Parathyroid adenoma (tissue), 2 donors: Measurements from ENCODE around the gene WDR36.

ENCODE experiments used
- H2AFZ ChIP-seq: fragments of 300-600 bp; sonication (generic); one replicate; pipeline ENCODE4 v1.7.0; 2017; ENCODE audit warnings: antibody characterized with exemption, mild to moderate bottlenecking
- H3K27ac ChIP-seq: fragments of 300-600 bp; sonication (generic); one replicate; pipeline ENCODE4 v1.7.0; 2017
- H3K27me3 ChIP-seq: fragments of 300-600 bp; sonication (generic); one replicate; pipeline ENCODE4 v1.7.0; 2017; ENCODE audit warnings: low read length; ENCODE audit not compliant: control insufficient read depth, insufficient read depth
- H3K36me3 ChIP-seq: fragments of 300-600 bp; sonication (generic); one replicate; pipeline ENCODE4 v1.7.0; 2017; ENCODE audit warnings: low read length; ENCODE audit not compliant: control insufficient read depth, insufficient read depth
- H3K4me1 ChIP-seq: fragments of 300-600 bp; sonication (generic); one replicate; pipeline ENCODE4 v1.7.0; 2017; ENCODE audit warnings: control low read depth
- H3K4me2 ChIP-seq: fragments of 300-600 bp; sonication (generic); one replicate; pipeline ENCODE4 v1.7.0; 2017; ENCODE audit warnings: low read length
- H3K4me3 ChIP-seq: fragments of 300-600 bp; sonication (generic); one replicate; pipeline ENCODE4 v1.7.0; 2017; ENCODE audit warnings: low read depth, low read length
- H3K79me2 ChIP-seq: fragments of 300-600 bp; sonication (generic); one replicate; pipeline ENCODE4 v1.7.0; 2017; ENCODE audit warnings: control low read depth
- H3K9ac ChIP-seq: fragments of 300-600 bp; sonication (generic); one replicate; pipeline ENCODE4 v1.7.0; 2017; ENCODE audit warnings: mild to moderate bottlenecking
- H3K9me3 ChIP-seq: fragments of 300-600 bp; sonication (generic); one replicate; pipeline ENCODE4 v1.7.0; 2017; ENCODE audit warnings: low read length; ENCODE audit not compliant: control insufficient read depth
- CTCF ChIP-seq: fragments of 300-600 bp; sonication (generic); IDR thresholded peaks from one replicate; pipeline ENCODE4 v1.7.0; 2017; ENCODE audit warnings: antibody characterized with exemption, mild to moderate bottlenecking
- donor health status: primary hyperparathyroidism.

The WDR36 gene

DNA sequence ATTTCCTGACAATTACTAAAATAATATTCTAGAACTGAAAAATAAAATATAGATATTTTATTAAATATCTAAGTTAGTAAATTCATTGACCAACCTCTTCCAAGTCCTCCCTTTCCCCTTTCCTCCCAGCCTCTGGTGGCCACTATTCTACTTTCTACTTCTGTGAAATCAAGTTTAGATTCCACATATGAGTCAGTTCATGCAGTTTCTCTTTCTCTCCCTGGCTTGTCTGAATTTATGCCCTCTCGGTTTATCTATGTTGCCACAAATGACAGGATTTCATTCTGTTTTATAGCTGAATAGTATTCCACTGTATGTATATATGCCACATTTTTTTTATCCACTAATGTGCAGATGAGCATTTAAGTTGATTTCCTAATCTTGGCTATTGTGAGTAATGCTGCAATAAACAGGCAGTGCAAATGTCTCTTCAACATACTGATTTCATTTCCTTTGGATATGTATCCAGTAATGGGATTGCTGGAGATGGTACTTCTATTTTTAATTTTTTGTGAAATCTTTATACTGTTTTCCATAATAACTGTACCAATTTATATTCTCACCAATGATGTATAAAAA, 52.3 kb downstream of the WDR36 start:
- H3K36me3 ChIP-seq: no peaks in the 10 kb centered on the region
- no peaks in the 10 kb centered on the region for H3K27me3 ChIP-seq
- no peak overlapping the region for H3K27ac ChIP-seq
- no peak overlapping the region for H3K4me2 ChIP-seq
- H3K4me3 ChIP-seq: no peak overlapping the region
- H3K4me1 ChIP-seq: no peaks in the 10 kb centered on the region
- H3K9me3 ChIP-seq: no peaks in the 10 kb centered on the region
- TF ChIP-seq CTCF: no peak
- H2AFZ ChIP-seq: no peak overlapping the region
- H3K9ac ChIP-seq: no peak overlapping the region
- H3K79me2 ChIP-seq: no peaks in the 10 kb centered on the region

GRCh38 chr5:111146053-111146452, 53.9 kb downstream of the WDR36 start:
- no peaks in the 10 kb centered on the region for H3K9me3 ChIP-seq
- H3K27me3 ChIP-seq: no peaks in the 10 kb centered on the region
- no peak overlapping the region for H3K9ac ChIP-seq
- no peak overlapping the region for H3K4me2 ChIP-seq
- no peak overlapping the region for H3K27ac ChIP-seq
- no peak overlapping the region for H2AFZ ChIP-seq
- H3K4me3 ChIP-seq: no peak overlapping the region
- no peaks in the 10 kb centered on the region for H3K79me2 ChIP-seq
- no peak for TF ChIP-seq CTCF
- H3K4me1 ChIP-seq: no peaks in the 10 kb centered on the region
- H3K36me3 ChIP-seq: no peaks in the 10 kb centered on the region

- H3K79me2 ChIP-seq: no peaks in the 10 kb centered on the region
- H3K27me3 ChIP-seq: no peaks in the 10 kb centered on the region
- no peak overlapping the region for H2AFZ ChIP-seq
- no peak overlapping the region for H3K27ac ChIP-seq
- no peak overlapping the region for H3K9ac ChIP-seq
- TF ChIP-seq CTCF: no peak
- no peaks in the 10 kb centered on the region for H3K4me1 ChIP-seq
- H3K9me3 ChIP-seq: no peaks in the 10 kb centered on the region
- H3K4me3 ChIP-seq: no peak overlapping the region
- H3K36me3 ChIP-seq: no peaks in the 10 kb centered on the region
- H3K4me2 ChIP-seq: no peak overlapping the region
Measured at GRCh38 chr5:111147502-111147901, 55.4 kb downstream of the WDR36 start.

DNA sequence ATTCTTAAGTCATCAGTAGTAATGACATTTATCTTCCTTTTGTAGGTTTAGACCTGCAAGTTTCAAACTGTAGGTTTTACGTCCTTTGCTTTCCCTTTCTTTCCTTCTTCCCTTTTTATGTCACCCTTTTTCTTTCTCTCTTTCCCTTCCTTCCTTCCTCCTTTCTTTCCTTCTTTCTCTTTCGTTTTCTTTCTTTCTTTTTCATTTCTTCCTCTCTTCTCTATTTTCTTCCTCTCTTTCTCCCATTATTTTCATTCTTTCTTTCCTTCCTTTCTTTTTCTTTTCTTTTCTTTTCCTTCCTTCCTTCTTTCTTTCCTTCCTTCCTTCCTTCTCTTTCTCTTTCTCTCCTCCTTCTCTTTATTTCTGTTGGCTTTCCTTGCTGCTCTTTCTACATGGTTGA, 59.9 kb downstream of the WDR36 start:
- Histone ChIP-seq H3K36me3 (no peaks in the 10 kb centered on the region), H3K79me2 (no peaks in the 10 kb centered on the region), H3K27me3 (no peaks in the 10 kb centered on the region), H2AFZ (no peak overlapping the region), H3K9me3 (no peaks in the 10 kb centered on the region), H3K4me2 (no peak overlapping the region), H3K27ac (no peak overlapping the region), H3K9ac (no peak overlapping the region), H3K4me3 (no peak overlapping the region), H3K4me1 (no peaks in the 10 kb centered on the region)
- no peak for TF ChIP-seq CTCF

DNA sequence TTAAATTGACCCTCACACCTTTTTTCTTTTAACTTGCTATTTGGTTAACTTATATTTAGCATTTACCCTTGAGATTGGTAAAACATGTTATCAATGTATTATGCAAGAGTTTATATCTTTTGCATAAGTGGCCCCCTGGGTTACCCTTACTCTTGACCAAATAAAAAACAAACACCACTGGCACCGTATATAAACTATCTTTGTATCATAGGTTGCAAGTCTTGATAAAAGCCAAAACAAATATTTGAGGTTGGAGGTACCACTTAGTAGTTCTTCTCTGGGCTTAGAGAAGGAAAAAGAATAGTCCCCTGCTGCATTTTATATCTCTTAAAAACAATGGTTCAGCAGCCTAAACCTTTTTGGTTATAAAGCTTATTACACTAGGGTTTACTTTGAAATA, 61.3 kb downstream of the WDR36 start:
- no peaks in the 10 kb centered on the region for H3K79me2 ChIP-seq
- no peaks in the 10 kb centered on the region for H3K36me3 ChIP-seq
- H3K4me1 ChIP-seq: no peaks in the 10 kb centered on the region
- no peak overlapping the region for H3K4me3 ChIP-seq
- H3K9me3 ChIP-seq: no peaks in the 10 kb centered on the region
- H3K4me2 ChIP-seq: no peak overlapping the region
- H3K27me3 ChIP-seq: no peaks in the 10 kb centered on the region
- no peak overlapping the region for H2AFZ ChIP-seq
- TF ChIP-seq CTCF: no peak
- H3K9ac ChIP-seq: no peak overlapping the region
- H3K27ac ChIP-seq: no peak overlapping the region
